ENCODE data around the gene CNTNAP5. TPM values are rescaled to one million over a fixed set of nuclear protein-coding genes. Genes with fewer than 3 reads are reported as not detected.

Gene CNTNAP5
- total and polyA plus RNA-seq, 2 of the 13 experiments (the other 11 are each of a cell fraction or from before 2014, with no cell fraction given), result not detected

GRCh38 chr2:124523096-124523495 is 498.0 kb downstream of the CNTNAP5 start:
- H4K20me1 ChIP-seq (ENCODE audit: insufficient read depth, low read length), result no peaks in the 10 kb centered on the region
- no peak overlapping the region for H3K9ac ChIP-seq (ENCODE audit: insufficient read depth, low read depth, low read length)
- intact Hi-C loops (cut with micrococcal nuclease; ENCODE audit: unreplicated experiment) (no loop called here), in situ Hi-C loops (cut with HindIII; ENCODE audit: extremely low pct_ligation_motif_present, low pct_unique_long_range_greater_than_20kb) (no loop called here)
- no peaks in the 10 kb centered on the region for H3K9me3 ChIP-seq (ENCODE audit: low read length)
- no peak overlapping the region for H3K27ac ChIP-seq (ENCODE audit: extremely low read length, insufficient read depth, low read length)
- H3K36me3 ChIP-seq (replicated peaks in 1 of 2; ENCODE audit: control insufficient read depth in 1 of 2, insufficient read depth in 2 of 2, low read length in 2 of 2), result no peaks in the 10 kb centered on the region
- CTCF ChIA-PET (ENCODE audit: low intra/inter-chr PET ratio, low total read pairs), result no interaction called here
- TF ChIP-seq TCF7 (IDR thresholded peaks at IDR 0.05; ENCODE audit: low read depth) (no peak), ZFX (CRISPR knock-in tag; IDR thresholded peaks at IDR 0.05; ENCODE audit: low read depth) (no peak), RAD21 (CRISPR knock-in tag; IDR thresholded peaks at IDR 0.05) (no peak), CHCHD3 (CRISPR knock-in tag; IDR thresholded peaks at IDR 0.05) (no peak), PAX8 (CRISPR knock-in tag; IDR thresholded peaks at IDR 0.05; ENCODE audit: borderline replicate concordance) (no peak), ZNF724P (CRISPR knock-in tag; IDR thresholded peaks at IDR 0.05; ENCODE audit: borderline replicate concordance) (no peak), RCOR2 (CRISPR knock-in tag; IDR thresholded peaks at IDR 0.05) (no peak), SMARCE1 (IDR thresholded peaks at IDR 0.05; ENCODE audit: borderline replicate concordance) (no peak)
- TF ChIP-seq, protein P1, sequence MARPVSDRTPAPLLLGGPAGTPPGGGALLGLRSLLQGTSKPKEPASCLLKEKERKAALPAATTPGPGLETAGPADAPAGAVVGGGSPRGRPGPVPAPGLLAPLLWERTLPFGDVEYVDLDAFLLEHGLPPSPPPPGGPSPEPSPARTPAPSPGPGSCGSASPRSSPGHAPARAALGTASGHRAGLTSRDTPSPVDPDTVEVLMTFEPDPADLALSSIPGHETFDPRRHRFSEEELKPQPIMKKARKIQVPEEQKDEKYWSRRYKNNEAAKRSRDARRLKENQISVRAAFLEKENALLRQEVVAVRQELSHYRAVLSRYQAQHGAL (CRISPR knock-in tag; IDR thresholded peaks at IDR 0.05; ENCODE audit: not compliant biosample characterization), result no peak
- TF ChIP-seq, protein P2, sequence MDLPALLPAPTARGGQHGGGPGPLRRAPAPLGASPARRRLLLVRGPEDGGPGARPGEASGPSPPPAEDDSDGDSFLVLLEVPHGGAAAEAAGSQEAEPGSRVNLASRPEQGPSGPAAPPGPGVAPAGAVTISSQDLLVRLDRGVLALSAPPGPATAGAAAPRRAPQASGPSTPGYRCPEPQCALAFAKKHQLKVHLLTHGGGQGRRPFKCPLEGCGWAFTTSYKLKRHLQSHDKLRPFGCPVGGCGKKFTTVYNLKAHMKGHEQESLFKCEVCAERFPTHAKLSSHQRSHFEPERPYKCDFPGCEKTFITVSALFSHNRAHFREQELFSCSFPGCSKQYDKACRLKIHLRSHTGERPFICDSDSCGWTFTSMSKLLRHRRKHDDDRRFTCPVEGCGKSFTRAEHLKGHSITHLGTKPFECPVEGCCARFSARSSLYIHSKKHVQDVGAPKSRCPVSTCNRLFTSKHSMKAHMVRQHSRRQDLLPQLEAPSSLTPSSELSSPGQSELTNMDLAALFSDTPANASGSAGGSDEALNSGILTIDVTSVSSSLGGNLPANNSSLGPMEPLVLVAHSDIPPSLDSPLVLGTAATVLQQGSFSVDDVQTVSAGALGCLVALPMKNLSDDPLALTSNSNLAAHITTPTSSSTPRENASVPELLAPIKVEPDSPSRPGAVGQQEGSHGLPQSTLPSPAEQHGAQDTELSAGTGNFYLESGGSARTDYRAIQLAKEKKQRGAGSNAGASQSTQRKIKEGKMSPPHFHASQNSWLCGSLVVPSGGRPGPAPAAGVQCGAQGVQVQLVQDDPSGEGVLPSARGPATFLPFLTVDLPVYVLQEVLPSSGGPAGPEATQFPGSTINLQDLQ (CRISPR knock-in tag; IDR thresholded peaks at IDR 0.05), result no peak
- 8% methylated on average over 3 of the region's 3 CpGs for WGBS (ENCODE audit: low lambda C conversion rate)
- H3K4me3 ChIP-seq (replicated peaks in 1 of 3; ENCODE audit: insufficient read depth in 1 of 3, low read depth in 2 of 3, low read length in 3 of 3), result no peak overlapping the region
- H2AFZ ChIP-seq (ENCODE audit: low read length), result no peak overlapping the region
- H3K79me2 ChIP-seq (ENCODE audit: insufficient read depth, low read length), result no peaks in the 10 kb centered on the region
- no peaks in the 10 kb centered on the region for H3K27me3 ChIP-seq (ENCODE audit: control insufficient read depth in 1 of 2, insufficient read depth in 2 of 2, low read length in 2 of 2)
- no peak overlapping the region for H3K4me2 ChIP-seq (ENCODE audit: low read depth, low read length)
- FAIRE-seq, result no peak
- POLR2A ChIA-PET, result no interaction called here
- DNase-seq (ENCODE audit: low spot score), result no peak
- ATAC-seq, result no peak
- no TSS peak for BruUV-seq (replicated peaks)
- no peaks in the 10 kb centered on the region for H3K4me1 ChIP-seq (ENCODE audit: insufficient read depth, low read length)
